NB4 (cell line): ENCODE measurements around the gene ANKRD22.

Experiments used
- CTCF ChIP-seq: IDR thresholded peaks from one replicate; pipeline ENCODE4 v1.5.1; 2012; ENCODE audit warnings: low read depth, low read length
- POLR2A ChIP-seq: IDR thresholded peaks from 2 replicates; pipeline ENCODE4 v1.6.1; 2011; ENCODE audit warnings: mild to moderate bottlenecking; ENCODE audit not compliant: insufficient read length; ENCODE audit errors: extremely low read depth

- TF ChIP-seq CTCF, result no peak
- no peak for TF ChIP-seq POLR2A
Measured at GRCh38 chr10:88893611-88894010, 42.0 kb upstream of the ANKRD22 start.
